NK-92 (cell line): ENCODE data around the gene ODC1.
A peak's percentile ranks its signal among the peaks of the same experiment; 100 is the strongest.
"Not testable (repeated sequence)": the region's sequence is repeated elsewhere in the genome, so short reads cannot be mapped to it uniquely, and the experiment has no call there.

Source experiments
- DNase-seq: peaks from one replicate; lab custom pipeline; 2025; ENCODE audit not compliant: unreplicated experiment; lab: John Stamatoyannopoulos, UW

ODC1 gene

GRCh38 chr2:10447895-10448575, at the start of gene ODC1:
Gene ODC1, minus strand, starts transcription at chr2:10448327. Its CDS starts 3,295 bp downstream, at chr2:10445032.
- DNase-seq: peak; percentile 80

GRCh38 chr2:10497797-10498251, 49.7 kb upstream of the ODC1 start:
- no peak for DNase-seq

GRCh38 chr2:10495988-10496313, 47.8 kb upstream of the ODC1 start:
- no peak for DNase-seq

- no peak for DNase-seq
These were observed 47.3 kb upstream of the ODC1 start for GRCh38 chr2:10495311-10495987.

GRCh38 chr2:10494351-10495066, 46.4 kb upstream of the ODC1 start:
- DNase-seq: no peak

- no peak for DNase-seq
These were observed 45.6 kb upstream of the ODC1 start for GRCh38 chr2:10493634-10494281.

- no peak for DNase-seq
These were observed 45.0 kb upstream of the ODC1 start for GRCh38 chr2:10493075-10493633.

GRCh38 chr2:10490806-10491291, 42.7 kb upstream of the ODC1 start:
- no peak for DNase-seq

- no peak for DNase-seq
These were observed 41.9 kb upstream of the ODC1 start for GRCh38 chr2:10489842-10490555.

GRCh38 chr2:10488142-10488541, 40.0 kb upstream of the ODC1 start:
- DNase-seq: not testable (repeated sequence)

GRCh38 chr2:10487741-10488104, 39.6 kb upstream of the ODC1 start:
- not testable (repeated sequence) for DNase-seq

GRCh38 chr2:10487081-10487740, 39.1 kb upstream of the ODC1 start:
- DNase-seq: no peak

- DNase-seq: no peak
These were observed 38.5 kb upstream of the ODC1 start for GRCh38 chr2:10486601-10487079.

- DNase-seq: no peak
These were observed 38.0 kb upstream of the ODC1 start for GRCh38 chr2:10486091-10486490.

- no peak for DNase-seq
These were observed 34.8 kb upstream of the ODC1 start for GRCh38 chr2:10482913-10483312.

GRCh38 chr2:10482460-10482859, 34.3 kb upstream of the ODC1 start:
- DNase-seq: no peak

- no peak for DNase-seq
These were observed 33.6 kb upstream of the ODC1 start for GRCh38 chr2:10481666-10482157.

- no peak for DNase-seq
These were observed 33.0 kb upstream of the ODC1 start for GRCh38 chr2:10481055-10481665.

GRCh38 chr2:10480359-10480949, 32.3 kb upstream of the ODC1 start:
- DNase-seq: no peak
